HG03457 (cell line): ENCODE measurements around the gene IPMK.
"Not testable (repeated sequence)": the region's sequence is repeated elsewhere in the genome, so short reads cannot be mapped to it uniquely, and the experiment has no call there.

Experiments
- ATAC-seq: cut with Tn5 transposase; IDR thresholded peaks from one replicate; pipeline ENCODE4 v1.9.1; 2021; ENCODE audit warnings: moderate number of reproducible peaks; ENCODE audit not compliant: unreplicated experiment

Gene IPMK

GRCh38 chr10:58268454-58268945 is 806 bp upstream of the IPMK start:
- no peak for ATAC-seq

- no peak for ATAC-seq
These were observed 625 bp downstream of the IPMK start for GRCh38 chr10:58266826-58267712.

- ATAC-seq = no peak
These were observed 1.5 kb downstream of the IPMK start for GRCh38 chr10:58266003-58266825.

- ATAC-seq = no peak
These were observed 2.4 kb downstream of the IPMK start for GRCh38 chr10:58265249-58265648.

GRCh38 chr10:58264780-58265179 is 2.9 kb downstream of the IPMK start:
- ATAC-seq = no peak

DNA sequence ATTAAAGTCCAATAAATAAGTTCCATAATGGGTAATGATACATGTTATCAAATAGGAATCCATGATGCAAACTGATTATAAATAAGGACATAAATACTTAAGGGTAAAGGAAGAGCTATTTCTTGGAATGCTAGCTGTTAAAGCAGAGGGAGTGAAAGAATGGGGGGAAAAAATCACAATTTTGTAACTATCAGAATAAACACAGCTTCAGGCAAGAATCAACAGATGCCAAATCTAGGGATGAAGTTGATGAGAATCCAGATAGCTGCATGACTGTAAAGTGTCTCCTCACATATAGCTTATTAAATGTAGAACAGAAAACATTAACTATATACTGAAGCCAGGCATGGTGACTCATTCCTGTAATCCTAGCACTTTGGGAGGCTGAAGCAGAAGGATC is 4.9 kb downstream of the IPMK start:
- ATAC-seq = no peak

DNA sequence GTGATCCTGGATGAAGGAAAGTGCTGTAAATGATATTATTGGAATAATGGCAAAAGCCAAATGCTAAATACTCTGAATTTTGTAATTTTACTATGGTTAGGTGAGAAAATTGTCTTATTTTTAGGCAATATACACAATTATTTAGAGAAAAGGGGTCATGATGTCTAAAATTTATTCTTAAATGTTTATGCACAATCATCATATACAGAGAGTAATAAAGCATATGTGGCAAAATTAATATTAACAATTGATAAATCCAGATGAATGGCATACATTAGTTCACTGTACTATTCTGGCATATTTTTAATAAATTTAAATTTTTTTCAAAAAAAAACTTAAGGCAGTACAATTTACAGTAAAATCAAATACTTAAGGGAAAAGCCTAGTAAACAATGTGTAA is 7.4 kb downstream of the IPMK start:
- ATAC-seq = no peak

- no peak for ATAC-seq
These were observed 8.6 kb downstream of the IPMK start for GRCh38 chr10:58258977-58259692.

DNA sequence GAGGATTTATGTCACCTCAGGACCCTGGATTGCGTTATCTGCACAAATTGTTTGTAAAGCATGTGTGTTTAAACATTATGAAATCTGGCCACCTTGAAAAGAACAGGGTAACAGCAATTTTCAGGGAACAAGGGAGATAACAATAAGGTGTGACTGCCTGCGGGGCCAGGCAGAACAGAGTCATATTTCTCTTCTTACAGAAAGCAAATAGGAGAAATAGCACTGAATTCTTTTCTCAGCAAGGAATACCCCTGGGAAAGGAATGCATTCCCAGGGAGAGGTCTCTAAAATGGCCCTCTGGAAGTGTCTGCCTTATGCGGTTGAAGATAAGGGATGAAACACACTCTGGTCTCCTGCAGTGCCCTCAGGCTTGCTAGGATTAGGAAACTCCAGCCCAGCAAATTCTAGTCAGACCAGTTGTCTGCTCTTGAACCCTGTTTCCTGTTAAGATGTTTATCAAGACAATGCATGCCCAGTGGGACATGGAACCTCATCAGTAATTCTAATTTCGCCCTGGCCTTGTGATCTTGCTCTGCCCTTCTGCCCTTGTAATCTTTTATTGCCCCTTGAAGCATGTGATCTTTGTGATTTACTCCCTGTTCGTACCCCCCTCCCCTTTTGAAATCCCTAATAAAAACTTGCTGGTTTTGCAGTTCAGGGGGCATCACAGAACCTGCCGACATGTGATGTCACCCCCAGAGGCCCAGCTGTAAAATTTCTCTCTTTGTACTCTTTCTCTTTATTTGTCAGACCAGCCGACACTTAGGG is 11.5 kb downstream of the IPMK start:
- not testable (repeated sequence) for ATAC-seq

DNA sequence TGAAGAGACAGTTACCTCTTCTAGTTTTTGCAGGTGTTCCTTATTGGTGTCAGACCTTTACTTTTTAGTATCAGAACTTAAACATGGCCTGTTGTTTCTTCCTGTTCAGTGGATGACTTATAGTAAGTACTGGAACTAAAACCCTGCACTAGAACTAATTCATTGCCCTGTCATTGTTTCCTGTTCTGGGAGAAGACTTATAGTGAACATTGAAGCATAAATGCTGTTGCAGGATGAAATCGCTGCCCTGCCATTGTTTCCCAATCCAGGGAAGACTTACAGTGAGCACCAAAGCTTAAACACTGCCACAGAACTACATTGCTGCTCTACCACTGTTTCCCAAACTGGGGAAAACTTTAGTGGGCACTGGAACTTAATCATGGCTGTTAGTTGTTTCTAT is 13.1 kb downstream of the IPMK start:
- no peak for ATAC-seq

DNA sequence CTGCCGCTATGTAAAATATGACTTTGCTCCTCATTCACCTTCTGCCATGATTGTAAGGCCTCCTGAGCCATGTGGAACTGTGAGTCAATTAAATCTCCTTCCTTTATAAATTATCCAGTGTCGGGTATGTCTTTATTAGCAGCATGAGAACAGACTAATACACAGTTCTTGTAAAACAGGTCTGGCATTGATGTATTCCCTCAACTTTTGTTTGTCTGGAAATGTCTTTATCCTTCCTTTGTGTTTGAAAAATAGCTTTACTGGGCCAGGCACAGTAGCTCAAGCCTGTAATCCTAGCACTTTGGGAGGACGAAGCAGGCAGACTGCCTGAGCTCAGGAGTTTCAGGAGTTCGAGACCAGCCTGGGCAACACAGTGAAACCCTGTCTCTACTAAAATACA is 14.5 kb downstream of the IPMK start:
- no peak for ATAC-seq

DNA sequence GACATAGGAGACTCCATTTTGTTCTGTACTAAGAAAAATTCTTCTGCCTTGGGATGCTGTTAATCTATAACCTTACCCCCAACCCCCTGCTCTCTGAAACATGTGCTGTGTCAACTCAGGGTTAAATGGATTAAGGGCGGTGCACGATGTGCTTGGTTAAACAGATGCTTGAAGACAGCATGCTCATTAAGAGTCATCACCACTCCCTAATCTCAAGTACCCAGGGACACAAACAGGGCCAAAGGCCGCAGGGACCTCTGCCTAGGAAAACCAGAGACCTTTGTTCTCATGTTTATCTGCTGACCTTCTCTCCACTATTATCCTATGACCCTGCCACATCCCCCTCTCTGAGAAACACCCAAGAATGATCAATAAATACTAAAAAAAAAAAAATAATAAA is 23.0 kb downstream of the IPMK start:
- ATAC-seq = not testable (repeated sequence)

DNA sequence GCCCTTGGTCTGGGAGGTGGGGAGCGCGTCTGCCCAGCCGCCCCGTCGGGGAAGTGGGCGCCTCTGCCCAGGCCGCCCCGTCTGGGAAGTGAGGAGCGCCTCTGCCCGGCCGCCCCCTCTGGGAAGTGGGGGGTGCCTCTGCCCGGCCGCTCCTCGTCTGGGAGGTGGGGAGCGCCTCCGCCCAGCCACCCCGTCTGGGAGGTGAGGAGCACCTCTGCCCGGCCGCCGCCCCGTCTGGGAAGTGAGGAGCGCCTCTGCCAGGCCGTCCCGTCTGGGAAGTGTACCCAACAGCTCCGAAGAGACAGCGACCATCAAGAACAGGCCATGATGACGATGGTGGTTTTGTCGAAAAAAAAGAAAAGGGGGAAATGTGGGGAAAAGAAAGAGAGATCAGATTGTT is 23.5 kb downstream of the IPMK start:
- ATAC-seq = not testable (repeated sequence)

DNA sequence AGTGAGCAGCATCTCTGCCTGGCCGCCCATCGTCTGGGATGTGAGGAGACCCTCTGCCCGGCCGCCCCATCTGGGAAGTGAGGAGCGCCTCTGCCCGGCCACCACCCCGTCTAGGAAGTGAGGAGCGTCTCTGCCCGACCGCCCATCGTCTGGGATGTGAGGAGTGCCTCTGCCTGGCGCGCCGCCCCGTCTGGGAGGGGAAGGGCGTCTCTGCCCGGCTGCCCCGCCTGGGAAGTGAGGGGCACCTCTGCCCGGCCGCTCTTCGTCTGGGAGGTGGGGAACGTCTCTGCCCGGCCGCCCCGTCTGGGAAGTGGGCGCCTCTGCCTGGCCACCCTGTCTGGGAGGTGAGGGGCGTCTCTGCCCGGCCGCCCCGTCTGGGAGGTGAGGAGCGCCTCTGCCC is 23.9 kb downstream of the IPMK start:
- not testable (repeated sequence) for ATAC-seq

DNA sequence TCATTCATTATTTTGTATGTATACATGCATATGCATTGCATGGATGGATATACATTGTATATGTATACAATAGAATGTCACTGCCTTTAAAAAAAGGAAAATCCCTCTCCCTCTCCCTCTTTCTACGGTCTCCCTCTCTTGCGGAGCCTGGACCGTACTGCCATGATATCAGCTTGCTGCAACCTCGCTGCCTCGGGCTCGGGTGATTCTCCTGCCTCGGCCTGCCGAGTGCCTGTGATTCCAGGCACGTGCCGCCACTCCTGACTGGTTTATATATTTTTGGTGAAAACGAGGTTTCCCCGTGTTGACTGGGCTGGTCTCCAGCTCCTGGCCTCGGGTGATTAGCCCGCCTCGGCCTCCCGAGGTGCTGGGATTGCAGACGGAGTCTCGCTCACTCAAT is 24.4 kb downstream of the IPMK start:
- no peak for ATAC-seq

- no peak for ATAC-seq
These were observed 26.3 kb downstream of the IPMK start for GRCh38 chr10:58241346-58241745.

- ATAC-seq = no peak
These were observed 27.2 kb downstream of the IPMK start for GRCh38 chr10:58240531-58240930.

GRCh38 chr10:58239561-58240169 is 28.0 kb downstream of the IPMK start:
- no peak for ATAC-seq

- no peak for ATAC-seq
These were observed 30.5 kb downstream of the IPMK start for GRCh38 chr10:58237014-58237834.
